Esophagus squamous epithelium (tissue), 5 donors: ENCODE data around the gene MNS1. TPM values are rescaled to one million over a fixed set of nuclear protein-coding genes. Genes with fewer than 3 reads are reported as not detected.
"Not testable (repeated sequence)": the region's sequence is repeated elsewhere in the genome, so short reads cannot be mapped to it uniquely, and the experiment has no call there.

Source experiments
- DNase-seq: peaks from one replicate; lab custom pipeline; 2025; lab: John Stamatoyannopoulos, UW
- H3K27ac ChIP-seq, 4 donors: fragments of 200-600 bp; sonication (generic); one replicate each; pipeline ENCODE4 v1.5.1; 2016 to 2019; ENCODE audit warnings: mild to moderate bottlenecking in 1 of 4
- H3K27me3 ChIP-seq, 4 donors: fragments of 200-600 bp; sonication (generic); 1 replicate in 3 of 4; 2 replicates in 1 of 4; pipeline versions ENCODE4 v1.5.1 to v1.6.0; 2017 to 2021; ENCODE audit warnings: antibody characterized with exemption in 1 of 4
- H3K36me3 ChIP-seq, 3 donors: fragments of 200-600 bp; sonication (generic); one replicate each; pipeline ENCODE4 v1.5.1; 2016 to 2019
- H3K4me1 ChIP-seq, 3 donors: fragments of 200-600 bp; sonication (generic); one replicate each; pipeline ENCODE4 v1.5.1; 2017 to 2019
- H3K4me3 ChIP-seq, 4 donors: fragments of 200-600 bp; sonication (generic); 1 replicate in 3 of 4; 2 replicates in 1 of 4; pipeline ENCODE4 v1.5.1; 2016 to 2019; ENCODE audit warnings: mild to moderate bottlenecking in 2 of 4, moderate library complexity in 1 of 4
- H3K9me3 ChIP-seq, 3 donors: fragments of 200-600 bp; sonication (generic); one replicate each; pipeline ENCODE4 v1.5.1; 2016 to 2019
- CTCF ChIP-seq, 6 experiments: fragments of 450-650 bp in 4 of 6; fragments of 200-600 bp in 2 of 6; sonication (generic) in 2 of 6; IDR thresholded peaks; one replicate each; pipeline ENCODE4 v1.5.1; 2016 to 2019; ENCODE audit warnings: antibody characterized with exemption in 6 of 6, mild to moderate bottlenecking in 4 of 6, moderate library complexity in 4 of 6
- POLR2A ChIP-seq, 4 donors: fragments of 450-650 bp; IDR thresholded peaks; one replicate each; pipeline ENCODE4 v1.6.1; 2017; ENCODE audit warnings: antibody characterized with exemption in 4 of 4, mild to moderate bottlenecking in 4 of 4, moderate library complexity in 3 of 4
- WGBS, 2 donors: methylation state at CpG; one replicate each; pipeline ENCODE4 v1.1.5; 2018; 5-methylcytosine and 5-hydroxymethylcytosine counted together
- intact Hi-C: fragments of 100-400 bp; cut with DNase I; formaldehyde crosslinking; loops from one replicate; pipeline ENCODE4 v1.15.0; 2022
- total RNA-seq, 4 donors: library from RNA; depleted of rRNA; stranded (reverse); fragments of >200 nt; gene quantifications; one replicate each; pipeline ENCODE4 v1.1.0, GENCODE V29; 2016
- donor health status: DM: yes; HTN: yes; CAD: no.

MNS1 gene
- total RNA-seq, 4 donors from 2014 or later = 0.57 to 1.1 (median 0.98) TPM

- DNase-seq = no peak
- Histone ChIP-seq H3K36me3 (no peaks in the 10 kb centered on the region), H3K4me1 (peaks cover 0 to 5% (median 0%) of the 10 kb centered on the region in 3 donors), H3K9me3 (no peaks in the 10 kb centered on the region), H3K27ac (no peak overlapping the region), H3K4me3 (no peak overlapping the region), H3K27me3 (no peaks in the 10 kb centered on the region)
- intact Hi-C loops = loop anchor here (5.0 to 10.0 kb wide), 2 partner anchors 644 to 812 kb away; no protein-coding TSS in a partner anchor
- TF ChIP-seq POLR2A (IDR thresholded peaks at IDR 0.05) (no peak), CTCF (IDR thresholded peaks at IDR 0.05) (no peak)
- 66 to 81% methylated on average over 4 of the region's 4 CpGs for WGBS, 2 donors
Observed at GRCh38 chr15:56492791-56493555, 28.0 kb upstream of the MNS1 start.

GRCh38 chr15:56492236-56492635, 27.3 kb upstream of the MNS1 start:
- no peak for DNase-seq
- TF ChIP-seq POLR2A (IDR thresholded peaks at IDR 0.05) (no peak), CTCF (IDR thresholded peaks at IDR 0.05) (no peak)
- intact Hi-C loops = loop anchor here (5.0 to 10.0 kb wide), 2 partner anchors 645 to 813 kb away; no protein-coding TSS in a partner anchor
- Histone ChIP-seq H3K27ac (no peak overlapping the region), H3K4me3 (no peak overlapping the region), H3K4me1 (peaks cover 0 to 5% (median 0%) of the 10 kb centered on the region in 3 donors), H3K36me3 (no peaks in the 10 kb centered on the region), H3K27me3 (no peaks in the 10 kb centered on the region), H3K9me3 (no peaks in the 10 kb centered on the region)
- 73 to 80% methylated on average over 3 of the region's 3 CpGs for WGBS, 2 donors

GRCh38 chr15:56491110-56491722, 26.3 kb upstream of the MNS1 start:
- Histone ChIP-seq H3K27me3 (no peaks in the 10 kb centered on the region), H3K4me3 (no peak overlapping the region), H3K27ac (no peak overlapping the region), H3K9me3 (no peaks in the 10 kb centered on the region), H3K36me3 (no peaks in the 10 kb centered on the region), H3K4me1 (no peaks in the 10 kb centered on the region)
- 35 to 37% methylated on average over 5 of the region's 5 CpGs for WGBS, 2 donors
- intact Hi-C loops = loop anchor here (5.0 to 10.0 kb wide), 2 partner anchors 646 to 814 kb away; no protein-coding TSS in a partner anchor
- TF ChIP-seq POLR2A (IDR thresholded peaks at IDR 0.05) (no peak), CTCF (IDR thresholded peaks at IDR 0.05) (peak; percentile 41 to 75 (median 72))
- no peak for DNase-seq

- DNase-seq = no peak
- intact Hi-C loops = loop anchor here (5.0 to 10.0 kb wide), 2 partner anchors 647 to 814 kb away; no protein-coding TSS in a partner anchor
- TF ChIP-seq CTCF (IDR thresholded peaks at IDR 0.05) = no peak
- TF ChIP-seq POLR2A (IDR thresholded peaks at IDR 0.05) = no peak
- Histone ChIP-seq H3K36me3 (no peaks in the 10 kb centered on the region), H3K4me1 (no peaks in the 10 kb centered on the region), H3K4me3 (no peak overlapping the region), H3K9me3 (no peaks in the 10 kb centered on the region), H3K27me3 (no peaks in the 10 kb centered on the region), H3K27ac (no peak overlapping the region)
- 85 to 95% methylated on average over 1 of the region's 1 CpG for WGBS, 2 donors
Observed at GRCh38 chr15:56490461-56490860, 25.5 kb upstream of the MNS1 start.

- H3K27me3 ChIP-seq, H3K4me1 ChIP-seq, H3K4me3 ChIP-seq, intact Hi-C loops, DNase-seq, H3K9me3 ChIP-seq, H3K27ac ChIP-seq, H3K36me3 ChIP-seq: not testable (repeated sequence)
- 72 to 75% methylated on average over 2 of the region's 2 CpGs for WGBS, 2 donors
Observed at GRCh38 chr15:56486206-56486605, 21.3 kb upstream of the MNS1 start.

- H3K27me3 ChIP-seq, intact Hi-C loops, DNase-seq, H3K4me1 ChIP-seq, H3K4me3 ChIP-seq, H3K9me3 ChIP-seq, H3K27ac ChIP-seq, H3K36me3 ChIP-seq: not testable (repeated sequence)
- 96 to 97% methylated on average over 2 of the region's 3 CpGs for WGBS, 2 donors
Observed at GRCh38 chr15:56485426-56485825, 20.5 kb upstream of the MNS1 start.
